Upper lobe of left lung (tissue), 4 donors: Measurements from ENCODE around the gene TBC1D4.

Experiments
- CTCF ChIP-seq, 6 experiments: fragments of 450-650 bp in 4 of 6; fragments of 200-600 bp in 2 of 6; sonication (generic) in 2 of 6; IDR thresholded peaks; one replicate each; pipeline ENCODE4 v1.5.1; 2016 to 2019; ENCODE audit warnings: antibody characterized with exemption in 6 of 6
- EP300 ChIP-seq, 4 donors: sonication (generic); formaldehyde crosslinking; IDR thresholded peaks; one replicate each; pipeline ENCODE4 v1.5.1; 2017; ENCODE audit warnings: antibody characterized with exemption in 4 of 4, control low read depth in 2 of 4
- POLR2A ChIP-seq, 4 donors: fragments of 450-650 bp; IDR thresholded peaks; one replicate each; pipeline ENCODE4 v1.5.1; 2016 to 2017; ENCODE audit warnings: antibody characterized with exemption in 4 of 4, mild to moderate bottlenecking in 2 of 4

- TF ChIP-seq POLR2A (IDR thresholded peaks at IDR 0.05) (no peak), CTCF (IDR thresholded peaks at IDR 0.05) (no peak), EP300 (IDR thresholded peaks at IDR 0.05) (no peak)
These were observed 26.0 kb downstream of the TBC1D4 start for GRCh38 chr13:75455962-75456361.
